Right atrium auricular region (tissue), 2 donors: ENCODE results near the gene GFER. TPM values are rescaled to one million over a fixed set of nuclear protein-coding genes. Genes with fewer than 3 reads are reported as not detected.
A peak's percentile ranks its signal among the peaks of the same experiment; 100 is the strongest.

Source experiments
- DNase-seq: peaks from one replicate; pipeline ENCODE4 v3.0.0-alpha.2; 2019; ENCODE audit warnings: low spot score
- H3K27ac ChIP-seq, 2 donors: fragments of 200-600 bp; sonication (generic); 1 replicate in 1 of 2; 2 replicates in 1 of 2; pipeline ENCODE4 v1.5.1; 2016 to 2019
- H3K27me3 ChIP-seq, 2 donors: fragments of 200-600 bp; sonication (generic); one replicate each; pipeline versions ENCODE4 v1.5.1 to v1.6.0; 2017 to 2019
- H3K36me3 ChIP-seq: fragments of 200-600 bp; sonication (generic); one replicate; pipeline ENCODE4 v1.5.1; 2016
- H3K4me1 ChIP-seq, 2 donors: fragments of 200-600 bp; sonication (generic); one replicate each; pipeline versions ENCODE4 v1.5.1 to v1.6.0; 2017 to 2019
- H3K4me3 ChIP-seq, 2 donors: fragments of 200-600 bp; sonication (generic); 1 replicate in 1 of 2; 2 replicates in 1 of 2; pipeline ENCODE4 v1.5.1; 2017 to 2019; ENCODE audit warnings: mild to moderate bottlenecking in 1 of 2, moderate library complexity in 1 of 2
- H3K9me3 ChIP-seq, 2 donors: fragments of 200-600 bp; sonication (generic); one replicate each; pipeline ENCODE4 v1.5.1; 2019
- total RNA-seq, 2 donors: library from RNA; depleted of rRNA; stranded (reverse); fragments of >200 nt; gene quantifications; one replicate each; pipeline ENCODE4 v1.1.0, GENCODE V29; 2016
- TF ChIP-seq, protein P1 (sequence below), 2 donors: fragments of 200-600 bp; sonication (generic); IDR thresholded peaks; one replicate each; pipeline ENCODE4 v1.5.1; 2019; ENCODE audit warnings: antibody characterized with exemption in 2 of 2

The GFER gene
- total RNA-seq, 2 donors from 2014 or later = 11.9 to 12.6 TPM

DNA sequence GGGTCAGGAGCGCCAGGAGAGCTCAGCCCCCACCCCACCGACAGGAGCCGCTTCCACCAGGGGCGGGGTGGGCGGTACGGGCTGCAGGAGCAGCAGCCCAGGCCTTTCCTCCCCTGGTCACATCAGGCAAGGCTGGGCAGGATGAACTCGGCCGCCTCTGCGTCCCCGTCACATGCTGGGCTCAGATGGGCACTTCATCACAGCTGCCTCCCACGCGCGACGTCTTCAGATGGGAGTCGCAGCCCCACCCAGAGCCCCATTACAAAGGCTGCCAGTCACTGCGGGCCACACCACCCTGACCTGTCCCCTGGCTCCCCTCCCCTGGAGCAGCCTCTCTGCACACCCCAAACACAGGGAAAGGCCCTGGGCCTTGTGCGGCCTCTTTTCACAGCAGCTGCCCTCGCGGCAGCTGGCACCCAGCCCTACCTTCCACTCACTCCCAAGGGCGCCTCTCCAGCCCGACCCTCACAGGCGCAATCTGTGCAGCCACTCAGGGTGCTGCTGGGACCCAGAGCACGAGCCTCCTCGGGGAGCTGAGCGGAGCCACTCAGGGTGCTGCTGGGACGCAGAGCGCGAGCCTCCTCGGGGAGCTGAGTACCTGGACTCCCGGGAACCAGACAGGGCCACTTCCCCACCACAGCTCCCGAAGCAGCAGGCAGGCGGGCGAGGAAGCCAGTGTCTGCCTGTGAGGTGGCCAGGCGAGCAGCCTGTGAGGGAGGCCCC, 21.0 kb downstream of the GFER start:
- Histone ChIP-seq H3K27me3 (no peaks in the 10 kb centered on the region), H3K9me3 (no peaks in the 10 kb centered on the region), H3K27ac (no peak overlapping the region), H3K4me3 (no peak overlapping the region), H3K36me3 (peaks cover 32% of the 10 kb centered on the region), H3K4me1 (peaks cover 0 to 59% of the 10 kb centered on the region in 2 donors)
- no peak for DNase-seq
- TF ChIP-seq, protein P1, sequence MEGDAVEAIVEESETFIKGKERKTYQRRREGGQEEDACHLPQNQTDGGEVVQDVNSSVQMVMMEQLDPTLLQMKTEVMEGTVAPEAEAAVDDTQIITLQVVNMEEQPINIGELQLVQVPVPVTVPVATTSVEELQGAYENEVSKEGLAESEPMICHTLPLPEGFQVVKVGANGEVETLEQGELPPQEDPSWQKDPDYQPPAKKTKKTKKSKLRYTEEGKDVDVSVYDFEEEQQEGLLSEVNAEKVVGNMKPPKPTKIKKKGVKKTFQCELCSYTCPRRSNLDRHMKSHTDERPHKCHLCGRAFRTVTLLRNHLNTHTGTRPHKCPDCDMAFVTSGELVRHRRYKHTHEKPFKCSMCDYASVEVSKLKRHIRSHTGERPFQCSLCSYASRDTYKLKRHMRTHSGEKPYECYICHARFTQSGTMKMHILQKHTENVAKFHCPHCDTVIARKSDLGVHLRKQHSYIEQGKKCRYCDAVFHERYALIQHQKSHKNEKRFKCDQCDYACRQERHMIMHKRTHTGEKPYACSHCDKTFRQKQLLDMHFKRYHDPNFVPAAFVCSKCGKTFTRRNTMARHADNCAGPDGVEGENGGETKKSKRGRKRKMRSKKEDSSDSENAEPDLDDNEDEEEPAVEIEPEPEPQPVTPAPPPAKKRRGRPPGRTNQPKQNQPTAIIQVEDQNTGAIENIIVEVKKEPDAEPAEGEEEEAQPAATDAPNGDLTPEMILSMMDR (IDR thresholded peaks at IDR 0.05) = no peak

DNA sequence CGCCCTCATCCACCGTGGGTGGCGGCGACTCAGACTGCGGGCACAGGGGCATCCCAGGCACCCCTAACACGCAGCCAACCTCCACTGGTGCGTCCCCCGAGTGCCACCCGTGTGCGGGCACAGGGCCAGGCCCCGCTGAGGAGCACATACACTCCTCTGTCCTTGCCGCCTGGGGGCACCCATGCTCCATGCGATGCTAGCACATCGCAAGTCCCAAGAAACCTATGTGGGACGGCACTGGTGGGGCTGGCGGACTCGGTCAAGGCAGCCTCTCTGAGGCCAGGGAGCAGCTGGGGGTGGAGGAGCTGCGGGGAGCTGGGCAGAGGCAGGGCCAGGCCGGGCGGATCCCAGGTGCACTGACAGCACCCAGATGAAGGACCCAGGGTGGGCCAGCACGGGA, 21.7 kb downstream of the GFER start:
- Histone ChIP-seq H3K27ac (no peak overlapping the region), H3K9me3 (no peaks in the 10 kb centered on the region), H3K36me3 (peaks cover 26% of the 10 kb centered on the region), H3K4me3 (no peak overlapping the region), H3K27me3 (no peaks in the 10 kb centered on the region), H3K4me1 (peaks cover 0 to 66% of the 10 kb centered on the region in 2 donors)
- TF ChIP-seq, protein P1 (IDR thresholded peaks at IDR 0.05) = no peak
- DNase-seq = no peak

DNA sequence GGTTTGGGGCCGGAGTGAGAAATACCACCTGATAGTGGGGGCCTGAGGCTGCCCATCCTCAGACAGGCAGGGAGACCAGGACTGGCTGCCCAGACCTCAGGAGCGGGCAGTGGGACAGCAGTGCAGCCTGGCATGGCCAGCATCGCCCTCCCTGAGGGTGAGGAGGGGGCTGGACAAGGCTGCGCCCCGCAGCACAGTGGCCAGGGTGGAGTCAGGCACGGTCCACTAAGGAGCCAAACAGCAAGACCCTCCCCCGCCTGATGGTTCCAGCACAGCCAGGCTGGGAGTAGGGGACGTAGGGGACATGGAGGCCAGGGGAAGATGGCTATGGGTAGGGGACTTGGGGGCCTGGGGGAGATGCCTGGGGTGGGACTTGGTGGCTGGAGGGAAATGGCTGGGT, 22.3 kb downstream of the GFER start:
- DNase-seq = no peak
- Histone ChIP-seq H3K4me3 (no peak overlapping the region), H3K27ac (no peak overlapping the region), H3K36me3 (peaks cover 21% of the 10 kb centered on the region), H3K4me1 (peaks cover 0 to 67% of the 10 kb centered on the region in 2 donors), H3K27me3 (no peaks in the 10 kb centered on the region), H3K9me3 (no peaks in the 10 kb centered on the region)
- TF ChIP-seq, protein P1 (IDR thresholded peaks at IDR 0.05) = no peak

DNA sequence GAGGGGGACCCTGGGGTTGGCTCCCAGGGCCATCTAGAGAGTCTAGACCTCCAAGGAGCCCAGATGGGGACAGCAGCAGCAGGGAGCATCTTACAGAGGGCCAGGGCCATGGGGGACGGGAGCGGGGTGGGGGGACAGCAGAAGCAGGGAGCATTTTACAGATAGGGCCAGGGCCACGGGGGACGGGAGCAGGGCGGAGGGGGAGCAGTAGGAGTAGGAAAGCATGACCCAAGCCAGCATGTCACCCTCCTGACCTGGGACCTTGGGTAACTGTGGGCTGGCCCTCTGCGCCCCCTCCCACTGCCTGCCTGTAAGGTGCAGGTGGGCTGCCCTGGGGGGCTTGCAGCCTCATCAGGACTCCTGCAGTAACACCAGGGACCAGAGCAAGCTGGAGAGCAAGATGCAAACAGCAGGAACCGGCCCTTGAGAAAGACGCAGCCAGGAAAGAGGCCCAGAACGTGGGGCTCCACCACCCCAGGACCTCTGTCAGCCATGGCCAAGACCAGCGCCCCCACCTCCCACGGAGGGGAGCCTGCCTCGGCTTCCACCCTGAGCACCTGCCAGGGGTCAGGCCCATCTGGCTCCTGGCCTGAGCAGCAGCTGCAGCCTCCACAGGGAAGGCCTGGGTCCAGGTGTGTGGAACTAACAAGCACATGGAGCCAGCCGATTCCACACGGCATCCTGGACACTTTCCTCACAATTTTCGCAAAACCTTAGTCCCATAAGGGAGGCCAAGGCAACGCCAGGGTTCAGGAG, 23.3 kb downstream of the GFER start:
- Histone ChIP-seq H3K4me1 (peaks cover 0 to 67% of the 10 kb centered on the region in 2 donors), H3K9me3 (no peaks in the 10 kb centered on the region), H3K27ac (no peak overlapping the region), H3K4me3 (no peak overlapping the region), H3K36me3 (peaks cover 11% of the 10 kb centered on the region), H3K27me3 (no peaks in the 10 kb centered on the region)
- DNase-seq = no peak
- TF ChIP-seq, protein P1 (IDR thresholded peaks at IDR 0.05) = no peak

DNA sequence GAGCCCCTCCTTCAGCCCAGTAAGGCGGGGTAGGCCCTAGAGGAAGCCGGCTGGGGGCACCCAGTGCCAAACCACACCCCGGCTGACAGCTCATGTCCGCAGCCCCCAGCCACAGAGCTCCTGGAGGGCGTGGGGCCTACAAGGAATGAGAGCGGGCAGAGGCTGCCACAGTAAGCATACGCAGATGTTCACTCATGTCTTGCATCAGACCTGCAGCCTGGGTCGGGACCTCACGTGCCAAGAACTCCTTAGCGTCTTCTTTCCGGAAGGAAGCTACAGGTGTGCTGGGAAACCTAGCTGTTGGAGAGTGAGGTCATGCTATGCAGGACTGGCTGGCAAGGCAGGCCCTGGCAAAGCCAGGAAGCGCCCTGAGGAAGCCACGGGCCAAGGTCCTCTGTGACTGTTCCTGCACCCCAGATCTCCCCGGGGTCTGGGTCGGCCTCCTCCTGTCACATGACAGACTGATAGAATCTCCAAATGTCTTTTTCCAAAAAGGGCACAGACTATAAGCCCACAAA, 24.1 kb downstream of the GFER start:
- TF ChIP-seq, protein P1 (IDR thresholded peaks at IDR 0.05) = no peak
- H3K4me1 ChIP-seq = peaks cover 0 to 67% of the 10 kb centered on the region in 2 donors
- H3K4me3 ChIP-seq = peak overlapping the region in 1 of 2 donors; percentile 99
- no peak overlapping the region for H3K27ac ChIP-seq
- H3K36me3 ChIP-seq = peaks cover 3% of the 10 kb centered on the region
- H3K27me3 ChIP-seq = no peaks in the 10 kb centered on the region
- H3K9me3 ChIP-seq = no peaks in the 10 kb centered on the region
- no peak for DNase-seq
